ENCODE data around the gene KCTD10. TPM values are rescaled to one million over a fixed set of nuclear protein-coding genes. Genes with fewer than 3 reads are reported as not detected.

The KCTD10 gene
- total RNA-seq, 2 experiments from 2014 or later: 35.7 to 38.8 TPM

DNA sequence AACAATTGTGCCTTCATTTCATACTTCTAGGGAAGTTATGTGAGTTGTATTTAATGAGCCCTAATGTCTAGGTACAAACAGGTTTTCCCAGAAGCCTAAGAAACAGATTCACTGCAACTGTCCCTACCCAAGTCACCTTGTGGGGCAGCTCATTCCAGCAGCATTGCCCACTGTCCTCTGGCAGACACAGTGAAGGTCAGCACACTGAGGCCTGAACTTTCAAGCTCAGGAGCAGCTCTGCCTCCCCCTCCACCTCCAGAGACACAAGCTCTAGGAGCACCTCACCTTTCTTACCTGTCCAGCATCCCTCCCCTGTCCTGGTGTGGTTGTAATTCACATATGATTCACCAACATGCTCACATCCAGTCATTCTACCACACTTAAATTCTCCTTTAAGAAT is 16.0 kb upstream of the KCTD10 start:
- CTCF ChIA-PET: interaction anchor here (1.1 to 2.8 kb wide), 2 partner anchors 26 to 105 kb away, joined by 3 to 8 read pairs; no protein-coding TSS in a partner anchor
- Mint-ChIP-seq H3K36me3 (ENCODE audit: low read depth) (peaks cover 41% of the 10 kb centered on the region), H3K4me1 (ENCODE audit: low read depth) (peaks cover 12% of the 10 kb centered on the region), H3K4me3 (no peak overlapping the region), H3K27ac (no peak overlapping the region), H3K9me3 (ENCODE audit: insufficient read depth) (no peaks in the 10 kb centered on the region), H3K27me3 (ENCODE audit: low read depth) (no peaks in the 10 kb centered on the region)
- no peak for ATAC-seq
- POLR2A ChIA-PET: no interaction called here
- no peak for DNase-seq

DNA sequence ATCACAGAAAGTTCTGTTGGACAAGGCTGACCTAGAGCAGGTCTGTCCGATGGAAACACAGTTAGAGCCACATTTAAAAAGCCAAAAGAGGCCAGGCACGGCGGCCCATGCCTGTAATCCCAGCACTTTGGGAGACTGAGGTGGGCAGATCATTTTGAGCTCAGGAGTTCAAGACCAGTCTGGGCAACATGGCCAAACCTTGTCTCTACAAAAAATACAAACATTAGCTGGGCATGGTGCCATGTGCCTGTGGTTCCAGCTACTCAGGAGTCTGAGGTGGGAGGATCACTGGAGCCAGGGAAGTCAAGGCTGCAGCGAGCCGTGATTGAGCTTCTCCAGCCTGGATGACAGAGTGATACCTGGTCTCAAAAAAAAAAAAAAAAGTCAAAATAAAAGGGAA is 15.3 kb upstream of the KCTD10 start:
- no peak for DNase-seq
- ChIA-PET CTCF (interaction anchor here (1.1 kb wide), 1 partner anchor 106 kb away, joined by 3 read pairs; no protein-coding TSS in a partner anchor), POLR2A (no interaction called here)
- H3K9me3 Mint-ChIP-seq (ENCODE audit: insufficient read depth): no peaks in the 10 kb centered on the region
- H3K36me3 Mint-ChIP-seq (ENCODE audit: low read depth): peaks cover 38% of the 10 kb centered on the region
- ATAC-seq: no peak
- no peak overlapping the region for H3K27ac Mint-ChIP-seq
- peaks cover 9% of the 10 kb centered on the region for H3K4me1 Mint-ChIP-seq (ENCODE audit: low read depth)
- H3K4me3 Mint-ChIP-seq: no peak overlapping the region
- no peaks in the 10 kb centered on the region for H3K27me3 Mint-ChIP-seq (ENCODE audit: low read depth)

GRCh38 chr12:109491671-109492070 is 14.6 kb upstream of the KCTD10 start:
- Mint-ChIP-seq H3K27ac (no peak overlapping the region), H3K36me3 (ENCODE audit: low read depth) (peaks cover 44% of the 10 kb centered on the region), H3K4me1 (ENCODE audit: low read depth) (peaks cover 9% of the 10 kb centered on the region), H3K27me3 (ENCODE audit: low read depth) (no peaks in the 10 kb centered on the region), H3K9me3 (ENCODE audit: insufficient read depth) (no peaks in the 10 kb centered on the region), H3K4me3 (no peak overlapping the region)
- CTCF ChIA-PET: interaction anchor here (1.1 to 1.9 kb wide), 2 partner anchors 58 to 106 kb away, joined by 3 to 6 read pairs; no protein-coding TSS in a partner anchor
- no peak for ATAC-seq
- no peak for DNase-seq
- POLR2A ChIA-PET: no interaction called here

DNA sequence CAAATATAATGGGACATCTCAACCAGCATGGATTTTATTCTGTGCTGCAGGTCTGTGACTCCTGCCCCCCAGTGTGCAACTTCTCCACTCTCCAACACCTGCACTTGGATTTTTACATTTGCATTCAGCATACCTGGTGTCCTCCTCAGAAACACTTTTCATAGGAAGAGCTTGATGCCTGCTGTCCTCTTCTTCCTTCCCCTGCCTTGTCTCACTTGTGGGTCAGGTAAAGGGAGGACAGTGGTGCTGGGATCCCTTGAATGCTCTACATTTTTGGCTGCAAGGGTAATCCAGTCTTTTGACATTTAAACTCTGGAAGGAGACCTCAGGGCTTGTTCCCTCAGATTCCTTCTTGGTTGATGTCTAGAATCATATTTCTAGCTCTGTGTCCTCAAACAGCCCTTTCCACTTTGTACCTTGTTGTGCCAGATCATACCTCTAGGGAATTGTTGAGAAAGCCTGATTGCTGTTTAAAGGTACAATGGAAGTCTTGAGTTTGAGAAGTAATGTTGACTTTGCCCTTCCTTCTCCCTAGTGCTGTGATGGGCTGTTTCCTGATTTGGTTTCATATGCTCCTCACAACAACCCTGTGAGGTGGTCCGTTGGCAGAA is 13.0 kb upstream of the KCTD10 start:
- ChIA-PET CTCF (interaction anchor here (0.9 to 1.9 kb wide), 2 partner anchors 27 to 56 kb away, joined by 3 to 6 read pairs; no protein-coding TSS in a partner anchor), POLR2A (interaction anchor here (1.8 kb wide), 1 partner anchor 13 kb away, joined by 8 read pairs; the partner anchor contains the start of genes KCTD10 and UBE3B)
- ATAC-seq (no peak), DNase-seq (no peak)
- no peak overlapping the region for H3K4me3 Mint-ChIP-seq
- no peak overlapping the region for H3K27ac Mint-ChIP-seq
- H3K36me3 Mint-ChIP-seq (ENCODE audit: low read depth): peaks cover 47% of the 10 kb centered on the region
- H3K27me3 Mint-ChIP-seq (ENCODE audit: low read depth): no peaks in the 10 kb centered on the region
- no peaks in the 10 kb centered on the region for H3K9me3 Mint-ChIP-seq (ENCODE audit: insufficient read depth)
- peaks cover 5% of the 10 kb centered on the region for H3K4me1 Mint-ChIP-seq (ENCODE audit: low read depth)

DNA sequence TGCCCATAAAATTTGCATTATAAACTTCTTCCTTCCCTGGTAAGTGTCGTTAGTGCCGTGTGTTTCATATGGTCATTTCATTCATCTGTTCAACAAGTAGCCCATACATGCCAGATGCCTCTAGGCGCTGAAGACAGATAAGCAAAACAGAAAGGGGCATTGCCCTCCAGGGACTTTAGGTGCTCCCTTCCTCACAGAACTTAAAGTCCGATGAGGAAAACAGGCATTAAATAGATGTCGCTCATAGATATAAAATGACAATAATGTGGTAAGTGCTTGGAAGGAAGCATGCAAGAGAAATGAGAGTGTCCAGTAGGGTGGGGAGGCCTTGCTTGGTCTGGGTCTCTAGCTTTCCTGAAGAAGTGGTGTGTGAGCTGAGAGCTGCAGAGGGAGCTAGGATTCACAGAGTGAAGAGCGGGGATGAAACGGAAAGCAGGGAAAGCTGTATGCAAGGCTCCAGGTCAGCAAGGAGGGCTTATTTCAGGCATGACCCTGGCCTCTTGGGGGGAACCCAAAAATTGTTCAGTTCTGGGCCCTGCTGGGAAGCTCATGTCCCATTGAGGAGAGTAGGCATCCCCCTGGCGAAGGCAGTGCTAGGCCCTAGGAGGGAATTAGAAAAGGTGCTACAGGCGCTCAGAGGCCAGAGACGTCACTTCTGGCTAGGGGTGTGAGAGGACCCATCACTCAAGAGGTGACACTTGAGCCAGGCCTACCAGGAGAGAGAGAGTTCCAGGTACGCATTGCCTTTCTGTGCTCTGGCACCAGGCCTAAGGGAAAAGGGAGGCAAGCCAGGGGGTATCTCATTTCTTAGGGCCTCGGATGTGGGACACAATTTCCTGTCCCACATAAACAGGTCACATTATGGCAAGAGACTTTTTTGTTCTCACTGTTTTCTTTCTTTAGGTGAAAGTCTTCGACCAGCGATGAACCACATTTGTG is 12.2 kb upstream of the KCTD10 start:
- Mint-ChIP-seq H3K36me3 (ENCODE audit: low read depth) (peaks cover 47% of the 10 kb centered on the region), H3K4me1 (ENCODE audit: low read depth) (no peaks in the 10 kb centered on the region), H3K9me3 (ENCODE audit: insufficient read depth) (no peaks in the 10 kb centered on the region), H3K4me3 (no peak overlapping the region), H3K27ac (no peak overlapping the region), H3K27me3 (ENCODE audit: low read depth) (no peaks in the 10 kb centered on the region)
- no peak for DNase-seq
- ChIA-PET CTCF (interaction anchor here (0.9 kb wide), 1 partner anchor 28 kb away, joined by 3 read pairs; no protein-coding TSS in a partner anchor), POLR2A (interaction anchor here (1.8 kb wide), 1 partner anchor 12 kb away, joined by 8 read pairs; the partner anchor contains the start of genes KCTD10 and UBE3B)
- no peak for ATAC-seq

- Mint-ChIP-seq H3K27me3 (ENCODE audit: low read depth) (no peaks in the 10 kb centered on the region), H3K4me1 (ENCODE audit: low read depth) (no peaks in the 10 kb centered on the region), H3K9me3 (ENCODE audit: insufficient read depth) (no peaks in the 10 kb centered on the region), H3K27ac (no peak overlapping the region), H3K36me3 (ENCODE audit: low read depth) (peaks cover 49% of the 10 kb centered on the region), H3K4me3 (no peak overlapping the region)
- no peak for DNase-seq
- ATAC-seq: no peak
- ChIA-PET POLR2A (no interaction called here), CTCF (no interaction called here)
Measured at GRCh38 chr12:109488051-109488665, 11.1 kb upstream of the KCTD10 start.

DNA sequence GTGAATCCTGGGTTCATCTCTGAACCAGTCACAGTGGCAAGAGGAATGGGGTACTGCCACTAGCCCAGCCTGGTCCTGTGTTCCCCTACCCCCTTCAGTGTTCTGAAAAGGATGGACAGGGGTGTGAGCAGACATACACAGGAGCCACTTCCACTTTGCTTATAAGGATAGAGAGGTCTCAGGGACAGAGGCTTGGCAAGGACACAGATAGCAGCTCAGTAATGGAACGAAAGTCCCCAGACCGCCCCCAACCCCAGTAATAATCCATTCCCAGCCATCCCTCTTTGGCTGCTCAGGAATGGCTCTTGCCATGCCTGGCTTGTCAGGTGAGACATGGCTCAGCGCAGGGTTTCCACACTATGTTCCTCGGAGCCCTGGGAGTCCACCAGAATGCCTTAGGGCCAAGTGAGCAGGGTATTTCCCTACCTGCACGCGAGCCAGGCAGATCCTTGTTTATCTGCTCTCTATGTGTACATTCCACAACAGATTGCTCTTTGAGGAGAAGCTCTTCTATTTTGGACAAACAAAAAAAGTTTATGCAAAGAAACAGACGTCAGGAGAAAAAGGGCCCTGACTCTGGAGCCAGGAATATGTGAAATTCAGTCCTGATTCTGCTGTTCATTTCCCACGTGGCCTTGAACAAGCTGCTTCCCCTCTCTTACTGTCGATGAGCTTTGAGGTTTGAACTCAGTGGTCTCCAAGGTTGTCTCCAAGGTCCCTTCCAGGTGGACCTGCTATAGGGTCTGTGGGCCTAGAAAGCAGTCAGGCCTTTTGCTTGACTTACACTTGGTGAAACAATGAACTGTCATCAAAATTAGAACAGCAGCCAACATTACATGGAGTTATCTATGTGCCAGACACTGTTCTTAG is 10.3 kb upstream of the KCTD10 start:
- CTCF ChIA-PET: interaction anchor here (1.0 kb wide), 1 partner anchor 366 kb away, joined by 3 read pairs; no protein-coding TSS in a partner anchor
- POLR2A ChIA-PET: no interaction called here
- H3K36me3 Mint-ChIP-seq (ENCODE audit: low read depth): peaks cover 48% of the 10 kb centered on the region

DNA sequence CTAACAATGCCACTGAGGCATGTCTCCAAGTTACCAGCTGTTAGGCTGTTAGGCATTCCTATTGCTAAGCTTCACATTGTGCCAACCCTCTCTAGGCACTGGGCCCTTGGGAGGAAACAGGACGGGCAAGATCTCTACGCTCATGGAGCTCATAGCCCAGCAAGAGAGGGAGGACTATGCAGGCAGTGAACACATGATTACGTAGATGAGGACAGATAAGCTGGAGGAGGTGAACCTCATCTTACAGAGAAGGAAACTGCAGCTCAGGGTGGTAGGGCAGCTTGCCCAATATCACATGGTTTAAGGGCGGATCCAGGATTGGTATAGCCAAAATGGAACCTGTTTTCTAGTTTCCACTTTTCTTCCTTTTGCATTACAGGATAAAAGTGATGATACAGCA is 8.1 kb upstream of the KCTD10 start:
- ATAC-seq (no peak), DNase-seq (no peak)
- ChIA-PET POLR2A (no interaction called here), CTCF (no interaction called here)
- Mint-ChIP-seq H3K27ac (no peak overlapping the region), H3K27me3 (ENCODE audit: low read depth) (no peaks in the 10 kb centered on the region), H3K4me1 (ENCODE audit: low read depth) (no peaks in the 10 kb centered on the region), H3K4me3 (no peak overlapping the region), H3K9me3 (ENCODE audit: insufficient read depth) (no peaks in the 10 kb centered on the region), H3K36me3 (ENCODE audit: low read depth) (peaks cover 38% of the 10 kb centered on the region)

More for the DNA sequence above, 10.3 kb upstream of the KCTD10 start:
- no peaks in the 10 kb centered on the region for H3K4me1 Mint-ChIP-seq (ENCODE audit: low read depth)
- H3K27ac Mint-ChIP-seq: no peak overlapping the region
- ATAC-seq: no peak
- DNase-seq: no peak
- H3K4me3 Mint-ChIP-seq: no peak overlapping the region
- no peaks in the 10 kb centered on the region for H3K9me3 Mint-ChIP-seq (ENCODE audit: insufficient read depth)
- no peaks in the 10 kb centered on the region for H3K27me3 Mint-ChIP-seq (ENCODE audit: low read depth)

GRCh38 chr12:109483346-109483745 is 6.2 kb upstream of the KCTD10 start:
- H3K9me3 Mint-ChIP-seq (ENCODE audit: insufficient read depth): no peaks in the 10 kb centered on the region
- H3K4me1 Mint-ChIP-seq (ENCODE audit: low read depth): peaks cover 9% of the 10 kb centered on the region
- DNase-seq (no peak), ATAC-seq (no peak)
- ChIA-PET CTCF (interaction anchor here (1.4 kb wide), 1 partner anchor 90 kb away, joined by 4 read pairs; no protein-coding TSS in a partner anchor), POLR2A (no interaction called here)
- H3K36me3 Mint-ChIP-seq (ENCODE audit: low read depth): peaks cover 29% of the 10 kb centered on the region
- no peak overlapping the region for H3K27ac Mint-ChIP-seq
- no peak overlapping the region for H3K4me3 Mint-ChIP-seq
- no peaks in the 10 kb centered on the region for H3K27me3 Mint-ChIP-seq (ENCODE audit: low read depth)

- Mint-ChIP-seq H3K27ac (no peak overlapping the region), H3K27me3 (ENCODE audit: low read depth) (no peaks in the 10 kb centered on the region), H3K9me3 (ENCODE audit: insufficient read depth) (no peaks in the 10 kb centered on the region), H3K4me3 (no peak overlapping the region), H3K36me3 (ENCODE audit: low read depth) (peaks cover 28% of the 10 kb centered on the region), H3K4me1 (ENCODE audit: low read depth) (peaks cover 9% of the 10 kb centered on the region)
- ChIA-PET POLR2A (no interaction called here), CTCF (interaction anchor here (1.4 kb wide), 1 partner anchor 89 kb away, joined by 4 read pairs; no protein-coding TSS in a partner anchor)
- no peak for DNase-seq
- ATAC-seq: no peak
Measured at GRCh38 chr12:109482894-109483293, 5.8 kb upstream of the KCTD10 start.

- POLR2A ChIA-PET: no interaction called here
- Mint-ChIP-seq H3K36me3 (ENCODE audit: low read depth) (peaks cover 26% of the 10 kb centered on the region), H3K9me3 (ENCODE audit: insufficient read depth) (no peaks in the 10 kb centered on the region)
Measured at GRCh38 chr12:109482491-109482890, 5.4 kb upstream of the KCTD10 start.

More at GRCh38 chr12:109482491-109482890, 5.4 kb upstream of the KCTD10 start:
- Mint-ChIP-seq H3K27me3 (ENCODE audit: low read depth) (no peaks in the 10 kb centered on the region), H3K4me1 (ENCODE audit: low read depth) (peaks cover 9% of the 10 kb centered on the region), H3K4me3 (no peak overlapping the region), H3K27ac (no peak overlapping the region)
- DNase-seq (no peak), ATAC-seq (no peak)
- CTCF ChIA-PET: interaction anchor here (1.4 kb wide), 1 partner anchor 89 kb away, joined by 4 read pairs; no protein-coding TSS in a partner anchor
